Measurements from ENCODE around the gene SLC44A5.

The SLC44A5 gene

DNA sequence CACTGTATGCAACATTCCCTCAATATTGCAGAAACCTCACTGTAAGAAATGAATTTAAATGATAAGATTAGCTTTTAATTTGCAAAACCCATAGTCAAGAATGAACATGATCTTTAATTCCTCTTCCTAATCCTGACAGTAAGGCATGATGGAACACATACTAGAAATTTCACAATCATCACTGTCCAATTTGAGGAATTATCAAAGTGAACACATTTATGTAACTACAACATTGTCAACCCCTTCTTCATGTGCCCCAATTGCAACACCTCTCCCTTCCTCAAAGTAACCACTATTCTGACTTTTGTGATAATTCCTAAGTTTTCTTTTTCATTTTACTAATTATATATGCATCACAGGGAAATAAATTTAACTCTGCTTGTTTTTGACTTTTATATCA lies 373.6 kb downstream of the SLC44A5 start:
- TF ChIP-seq NFIC (IDR thresholded peaks at IDR 0.05): no peak

DNA sequence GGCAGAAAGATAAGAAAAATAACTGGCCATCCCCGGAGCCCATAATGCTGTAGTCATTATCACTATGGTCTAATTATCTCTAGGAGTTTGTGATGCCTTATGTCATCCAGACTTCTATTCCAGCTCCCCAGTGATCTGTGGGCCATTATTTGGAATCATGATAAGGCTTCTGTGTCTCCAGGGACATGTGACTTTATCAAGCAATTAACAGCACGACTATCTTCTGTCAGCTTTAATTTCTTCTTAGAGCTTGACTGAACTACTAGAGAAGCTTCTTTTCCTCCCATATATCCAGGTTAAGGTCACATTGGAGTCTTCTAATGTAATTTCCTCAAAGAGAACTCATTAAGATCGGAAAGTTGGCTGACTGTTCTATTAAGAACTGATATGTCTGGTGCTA lies 376.4 kb downstream of the SLC44A5 start:
- no peak for TF ChIP-seq TCF12 (IDR thresholded peaks at IDR 0.05; ENCODE audit: low read depth)
- no peak for TF ChIP-seq NFIC (IDR thresholded peaks at IDR 0.05)
- TF ChIP-seq FOXM1 (IDR thresholded peaks at IDR 0.05; ENCODE audit: borderline replicate concordance, low read depth): no peak
- no peak for TF ChIP-seq TAF1 (IDR thresholded peaks at IDR 0.05; ENCODE audit: low read depth)
- TF ChIP-seq CEBPB (IDR thresholded peaks at IDR 0.05): no peak
- TF ChIP-seq RAD21 (IDR thresholded peaks at IDR 0.05; ENCODE audit: low read depth): no peak
- TF ChIP-seq TEAD4 (IDR thresholded peaks at IDR 0.05): no peak
- TF ChIP-seq, protein P1, sequence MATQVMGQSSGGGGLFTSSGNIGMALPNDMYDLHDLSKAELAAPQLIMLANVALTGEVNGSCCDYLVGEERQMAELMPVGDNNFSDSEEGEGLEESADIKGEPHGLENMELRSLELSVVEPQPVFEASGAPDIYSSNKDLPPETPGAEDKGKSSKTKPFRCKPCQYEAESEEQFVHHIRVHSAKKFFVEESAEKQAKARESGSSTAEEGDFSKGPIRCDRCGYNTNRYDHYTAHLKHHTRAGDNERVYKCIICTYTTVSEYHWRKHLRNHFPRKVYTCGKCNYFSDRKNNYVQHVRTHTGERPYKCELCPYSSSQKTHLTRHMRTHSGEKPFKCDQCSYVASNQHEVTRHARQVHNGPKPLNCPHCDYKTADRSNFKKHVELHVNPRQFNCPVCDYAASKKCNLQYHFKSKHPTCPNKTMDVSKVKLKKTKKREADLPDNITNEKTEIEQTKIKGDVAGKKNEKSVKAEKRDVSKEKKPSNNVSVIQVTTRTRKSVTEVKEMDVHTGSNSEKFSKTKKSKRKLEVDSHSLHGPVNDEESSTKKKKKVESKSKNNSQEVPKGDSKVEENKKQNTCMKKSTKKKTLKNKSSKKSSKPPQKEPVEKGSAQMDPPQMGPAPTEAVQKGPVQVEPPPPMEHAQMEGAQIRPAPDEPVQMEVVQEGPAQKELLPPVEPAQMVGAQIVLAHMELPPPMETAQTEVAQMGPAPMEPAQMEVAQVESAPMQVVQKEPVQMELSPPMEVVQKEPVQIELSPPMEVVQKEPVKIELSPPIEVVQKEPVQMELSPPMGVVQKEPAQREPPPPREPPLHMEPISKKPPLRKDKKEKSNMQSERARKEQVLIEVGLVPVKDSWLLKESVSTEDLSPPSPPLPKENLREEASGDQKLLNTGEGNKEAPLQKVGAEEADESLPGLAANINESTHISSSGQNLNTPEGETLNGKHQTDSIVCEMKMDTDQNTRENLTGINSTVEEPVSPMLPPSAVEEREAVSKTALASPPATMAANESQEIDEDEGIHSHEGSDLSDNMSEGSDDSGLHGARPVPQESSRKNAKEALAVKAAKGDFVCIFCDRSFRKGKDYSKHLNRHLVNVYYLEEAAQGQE (IDR thresholded peaks at IDR 0.05; ENCODE audit: low read depth): no peak
- TF ChIP-seq CREB1 (IDR thresholded peaks at IDR 0.05; ENCODE audit: low read depth): no peak
- TF ChIP-seq, protein P2, sequence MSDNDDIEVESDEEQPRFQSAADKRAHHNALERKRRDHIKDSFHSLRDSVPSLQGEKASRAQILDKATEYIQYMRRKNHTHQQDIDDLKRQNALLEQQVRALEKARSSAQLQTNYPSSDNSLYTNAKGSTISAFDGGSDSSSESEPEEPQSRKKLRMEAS (IDR thresholded peaks at IDR 0.05): no peak

DNA sequence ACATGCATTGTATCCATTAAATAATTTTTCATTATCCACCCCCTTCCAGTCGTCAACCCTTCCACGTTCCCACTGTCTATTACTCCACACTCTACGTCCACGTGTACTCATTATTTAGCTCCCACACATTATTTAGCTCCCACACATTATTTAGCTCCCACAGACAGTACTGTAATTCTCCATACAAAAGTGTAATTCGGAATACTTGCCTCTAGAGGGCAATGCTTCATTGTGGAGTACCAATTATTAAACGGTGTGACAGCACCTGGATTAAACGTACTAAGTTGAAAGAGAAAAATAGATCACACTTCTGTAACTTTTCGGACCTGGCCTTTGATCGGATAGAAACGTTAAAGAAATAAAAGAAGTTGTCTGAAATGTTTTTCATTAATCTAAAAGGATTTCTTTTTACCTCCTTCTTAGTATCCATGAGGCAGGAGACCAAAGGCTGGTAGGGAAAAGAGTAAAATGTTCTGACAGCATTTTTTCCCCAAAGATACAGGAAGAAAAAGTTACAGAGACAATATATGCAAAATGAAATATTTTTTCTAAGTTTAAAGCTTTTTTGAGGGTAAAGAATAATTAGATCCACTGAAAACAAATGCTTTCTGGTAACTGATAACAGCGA lies 377.5 kb downstream of the SLC44A5 start:
- TF ChIP-seq RAD21 (IDR thresholded peaks at IDR 0.05; ENCODE audit: low read depth): peak; percentile 61
- peak; percentile 82 for TF ChIP-seq TEAD4 (IDR thresholded peaks at IDR 0.05)
- no peak for TF ChIP-seq FOXM1 (IDR thresholded peaks at IDR 0.05; ENCODE audit: borderline replicate concordance, low read depth)
- TF ChIP-seq, protein P1 (IDR thresholded peaks at IDR 0.05; ENCODE audit: low read depth): no peak
- TF ChIP-seq, protein P3, sequence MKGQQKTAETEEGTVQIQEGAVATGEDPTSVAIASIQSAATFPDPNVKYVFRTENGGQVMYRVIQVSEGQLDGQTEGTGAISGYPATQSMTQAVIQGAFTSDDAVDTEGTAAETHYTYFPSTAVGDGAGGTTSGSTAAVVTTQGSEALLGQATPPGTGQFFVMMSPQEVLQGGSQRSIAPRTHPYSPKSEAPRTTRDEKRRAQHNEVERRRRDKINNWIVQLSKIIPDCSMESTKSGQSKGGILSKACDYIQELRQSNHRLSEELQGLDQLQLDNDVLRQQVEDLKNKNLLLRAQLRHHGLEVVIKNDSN (IDR thresholded peaks at IDR 0.05): no peak
- TF ChIP-seq EP300 (IDR thresholded peaks at IDR 0.05; ENCODE audit: borderline replicate concordance): no peak

DNA sequence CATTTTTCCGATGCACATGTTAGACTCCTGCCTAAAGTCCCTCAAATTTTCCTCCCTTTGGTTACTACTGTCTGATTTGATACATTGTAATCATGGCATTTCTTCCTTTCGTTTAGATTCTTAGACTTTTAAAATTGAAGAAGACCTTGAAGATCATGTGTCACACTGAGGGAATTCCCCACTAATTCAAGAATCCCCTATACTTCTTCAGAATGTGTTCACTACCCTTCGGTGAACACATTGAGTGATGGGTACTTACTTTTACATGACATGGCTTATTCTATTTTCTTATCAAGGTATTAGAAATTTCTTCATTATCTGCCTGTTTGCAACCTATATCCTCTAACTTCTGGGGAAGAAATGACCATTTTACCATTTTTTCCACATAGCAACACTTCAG lies 390.8 kb downstream of the SLC44A5 start:
- TF ChIP-seq TCF12 (IDR thresholded peaks at IDR 0.05; ENCODE audit: low read depth) (no peak), NFIC (IDR thresholded peaks at IDR 0.05) (no peak), YY1 (IDR thresholded peaks at IDR 0.05; ENCODE audit: low read depth) (no peak), CREB1 (IDR thresholded peaks at IDR 0.05; ENCODE audit: low read depth) (no peak), TEAD4 (IDR thresholded peaks at IDR 0.05) (no peak), FOXM1 (IDR thresholded peaks at IDR 0.05; ENCODE audit: borderline replicate concordance, low read depth) (no peak), EGR1 (IDR thresholded peaks at IDR 0.05) (no peak), ZBTB7A (IDR thresholded peaks at IDR 0.05; ENCODE audit: low read depth) (no peak), TAF1 (IDR thresholded peaks at IDR 0.05; ENCODE audit: low read depth) (no peak), CEBPB (IDR thresholded peaks at IDR 0.05) (no peak), EP300 (IDR thresholded peaks at IDR 0.05; ENCODE audit: borderline replicate concordance) (no peak), RAD21 (IDR thresholded peaks at IDR 0.05; ENCODE audit: low read depth) (no peak)
- TF ChIP-seq, protein P2 (IDR thresholded peaks at IDR 0.05): no peak
- TF ChIP-seq, protein P3 (IDR thresholded peaks at IDR 0.05): no peak
- TF ChIP-seq, protein P1 (IDR thresholded peaks at IDR 0.05; ENCODE audit: low read depth): no peak

DNA sequence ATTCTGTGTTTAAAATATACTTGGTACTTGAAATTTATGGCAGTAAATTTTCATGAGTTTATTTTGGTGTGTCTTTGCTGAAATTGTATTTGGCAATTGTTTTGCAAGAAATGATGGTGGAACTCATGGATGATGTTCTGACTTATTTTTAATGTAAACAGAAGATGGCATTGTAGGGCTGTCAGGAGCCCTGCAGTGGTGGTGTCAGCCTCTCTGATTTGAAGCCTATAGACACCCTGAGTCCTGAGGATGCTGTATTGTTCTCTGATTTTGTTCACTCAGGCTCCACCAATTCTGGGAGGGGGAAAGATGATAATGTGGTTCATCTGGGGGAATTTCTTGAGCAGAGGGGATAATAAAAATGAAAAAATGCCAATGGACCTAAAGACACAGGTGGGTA lies 396.9 kb downstream of the SLC44A5 start:
- TF ChIP-seq YY1 (IDR thresholded peaks at IDR 0.05; ENCODE audit: low read depth) (no peak), EGR1 (IDR thresholded peaks at IDR 0.05) (no peak), EP300 (IDR thresholded peaks at IDR 0.05; ENCODE audit: borderline replicate concordance) (no peak), NFIC (IDR thresholded peaks at IDR 0.05) (no peak), TAF1 (IDR thresholded peaks at IDR 0.05; ENCODE audit: low read depth) (no peak), TCF12 (IDR thresholded peaks at IDR 0.05; ENCODE audit: low read depth) (no peak), CEBPB (IDR thresholded peaks at IDR 0.05) (no peak), TEAD4 (IDR thresholded peaks at IDR 0.05) (no peak), RAD21 (IDR thresholded peaks at IDR 0.05; ENCODE audit: low read depth) (no peak), FOXM1 (IDR thresholded peaks at IDR 0.05; ENCODE audit: borderline replicate concordance, low read depth) (no peak), ZBTB7A (IDR thresholded peaks at IDR 0.05; ENCODE audit: low read depth) (no peak), CREB1 (IDR thresholded peaks at IDR 0.05; ENCODE audit: low read depth) (no peak)
- TF ChIP-seq, protein P3 (IDR thresholded peaks at IDR 0.05): no peak
- TF ChIP-seq, protein P2 (IDR thresholded peaks at IDR 0.05): no peak
- TF ChIP-seq, protein P1 (IDR thresholded peaks at IDR 0.05; ENCODE audit: low read depth): no peak

All from Ishikawa (cell line).